IMR-90 (cell line): ENCODE results near the gene CCDC138. TPM values are rescaled to one million over a fixed set of nuclear protein-coding genes. Genes with fewer than 3 reads are reported as not detected.

Experiments
- ATAC-seq: fragments of 200-7000 bp; cut with Tn5 transposase; 2 replicates; pipeline ENCODE4 v1.9.1; 2020; ENCODE audit warnings: low read depth, mild to moderate bottlenecking, moderate library complexity
- BruUV-seq: library from RNA; stranded (reverse); fragments of 400-500 nt; replicated peaks from 2 replicates; lab custom pipeline; 2021; lab: Mats Ljungman, UMichigan
- CTCF ChIA-PET: fragments of 300-600 bp; formaldehyde crosslinking; extraction: SDS; loops from one replicate; lab custom pipeline; 2021; ENCODE audit warnings: antibody characterized with exemption; lab: Yijun Ruan, JAX
- POLR2A ChIA-PET: fragments of 300-600 bp; sonication (Branson Sonifier 250); formaldehyde crosslinking; loops from one replicate; lab custom pipeline; 2022; ENCODE audit warnings: antibody characterized with exemption; ENCODE audit not compliant: unreplicated experiment; lab: Charles Lee
- DNase-seq: peaks from one replicate; pipeline ENCODE4 v3.0.0; 2013
- H2AFZ ChIP-seq: replicated peaks from 2 replicates; pipeline ENCODE3; 2013; ENCODE audit warnings: low read length, mild to moderate bottlenecking; ENCODE audit not compliant: poor library complexity
- H2AK5ac ChIP-seq: 2 replicates; pipeline ENCODE4 v1.6.1; 2013; ENCODE audit warnings: low read depth, low read length, inconsistent platforms
- H2AK9ac ChIP-seq: replicated peaks from 2 replicates; pipeline ENCODE3; 2013; ENCODE audit warnings: mild to moderate bottlenecking, low read depth, low read length, moderate library complexity; ENCODE audit not compliant: poor library complexity
- H2BK120ac ChIP-seq: 2 replicates; pipeline ENCODE4 v1.6.1; 2013; ENCODE audit warnings: low read depth, low read length, inconsistent platforms
- H2BK15ac ChIP-seq: 3 replicates; pipeline ENCODE4 v1.6.1; 2013; ENCODE audit warnings: low read depth, low read length, inconsistent platforms
- H2BK20ac ChIP-seq: 2 replicates; pipeline ENCODE4 v1.6.1; 2013; ENCODE audit warnings: low read depth, mild to moderate bottlenecking, inconsistent platforms, low read length, moderate library complexity
- H2BK5ac ChIP-seq: 2 replicates; pipeline ENCODE4 v1.6.1; 2013; ENCODE audit warnings: mild to moderate bottlenecking, low read depth, low read length, inconsistent platforms; ENCODE audit not compliant: poor library complexity, severe bottlenecking
- H3K14ac ChIP-seq: replicated peaks from 2 replicates; pipeline ENCODE4 v1.6.1; 2013; ENCODE audit warnings: low read depth, low read length, inconsistent platforms
- H3K18ac ChIP-seq: 2 replicates; pipeline ENCODE4 v1.6.1; 2013; ENCODE audit warnings: low read depth, low read length, control low read depth
- H3K23ac ChIP-seq: 2 replicates; pipeline ENCODE4 v1.6.1; 2013; ENCODE audit warnings: low read depth, low read length, inconsistent platforms
- H3K27ac ChIP-seq: 2 replicates; pipeline ENCODE4 v1.5.1; 2013; ENCODE audit warnings: mild to moderate bottlenecking, control low read depth, low read length; ENCODE audit not compliant: insufficient read depth
- H3K27me3 ChIP-seq: 2 replicates; pipeline ENCODE4 v1.6.1; 2013; ENCODE audit warnings: low read length; ENCODE audit not compliant: control insufficient read depth, insufficient read depth
- H3K36me3 ChIP-seq: 2 replicates; pipeline ENCODE4 v1.6.1; 2013; ENCODE audit warnings: low read length, mixed read lengths; ENCODE audit not compliant: control insufficient read depth, insufficient read depth
- H3K4ac ChIP-seq: 2 replicates; pipeline ENCODE4 v1.6.1; 2013; ENCODE audit warnings: low read depth, low read length, inconsistent platforms
- H3K4me1 ChIP-seq: 2 replicates; pipeline ENCODE4 v1.6.1; 2013; ENCODE audit warnings: low read length, mixed read lengths; ENCODE audit not compliant: control insufficient read depth, insufficient read depth
- H3K4me2 ChIP-seq: 2 replicates; pipeline ENCODE4 v1.6.1; 2013; ENCODE audit warnings: low read depth, mild to moderate bottlenecking, control low read depth, low read length, moderate library complexity
- H3K4me3 ChIP-seq: 2 replicates; pipeline ENCODE4 v1.5.1; 2013; ENCODE audit warnings: low read depth, mild to moderate bottlenecking, control low read depth, low read length, moderate library complexity; ENCODE audit not compliant: insufficient read depth
- H3K56ac ChIP-seq: 2 replicates; pipeline ENCODE4 v1.6.1; 2013; ENCODE audit warnings: low read length, inconsistent platforms; ENCODE audit not compliant: insufficient read depth; ENCODE audit errors: extremely low read depth
- H3K79me1 ChIP-seq, 2 experiments: 2 replicates each; pipeline ENCODE4 v1.6.1; 2013; ENCODE audit warnings: low read length in 2 of 2, inconsistent platforms in 1 of 2, low read depth in 1 of 2
- H3K9ac ChIP-seq: 2 replicates; pipeline ENCODE4 v1.6.1; 2013; ENCODE audit warnings: low read depth, low read length, control low read depth
- H3K9me1 ChIP-seq: 2 replicates; pipeline ENCODE4 v1.6.1; 2013; ENCODE audit warnings: low read length, inconsistent platforms; ENCODE audit not compliant: insufficient read depth
- H3K9me3 ChIP-seq: 2 replicates; pipeline ENCODE4 v1.6.1; 2013; ENCODE audit warnings: low read length; ENCODE audit not compliant: control insufficient read depth, insufficient read depth
- H4K20me1 ChIP-seq: 2 replicates; pipeline ENCODE4 v1.6.1; 2013; ENCODE audit warnings: low read length, inconsistent platforms; ENCODE audit not compliant: insufficient read depth
- H4K5ac ChIP-seq: 2 replicates; pipeline ENCODE4 v1.6.1; 2013; ENCODE audit warnings: mild to moderate bottlenecking, low read depth, low read length, control low read depth
- H4K8ac ChIP-seq, 2 experiments: 2 replicates each; pipeline ENCODE4 v1.6.1; 2013; ENCODE audit warnings: low read depth in 2 of 2, low read length in 2 of 2, control low read depth in 1 of 2, inconsistent platforms in 1 of 2
- H4K91ac ChIP-seq: 2 replicates; pipeline ENCODE4 v1.6.1; 2013; ENCODE audit warnings: low read depth, low read length, inconsistent platforms; ENCODE audit not compliant: insufficient read depth
- BHLHE40 ChIP-seq: fragments of 150-350 bp; IDR thresholded peaks from 2 replicates; pipeline ENCODE4 v1.6.1; 2016; ENCODE audit warnings: mild to moderate bottlenecking, low read depth, low read length
- CEBPB ChIP-seq: IDR thresholded peaks from 2 replicates; pipeline ENCODE4 v1.6.1; 2012; ENCODE audit warnings: low read depth, low read length, improper control_type of control experiment
- CHD1 ChIP-seq: IDR thresholded peaks from 2 replicates; pipeline ENCODE4 v1.6.1; 2012; ENCODE audit warnings: low read depth, low read length, improper control_type of control experiment
- CTCF ChIP-seq: conservative IDR thresholded peaks from 2 replicates; pipeline ENCODE4 v1.5.1; 2012; ENCODE audit warnings: mild to moderate bottlenecking, low read depth, low read length, improper control_type of control experiment
- ELK1 ChIP-seq: fragments of 150-350 bp; IDR thresholded peaks from 2 replicates; pipeline ENCODE4 v1.6.1; 2016; ENCODE audit warnings: low read depth, mild to moderate bottlenecking, low read length, moderate library complexity, borderline replicate concordance
- FOS ChIP-seq: fragments of 150-350 bp; IDR thresholded peaks from 2 replicates; pipeline ENCODE4 v1.6.1; 2016; ENCODE audit warnings: low read depth, low read length
- MAFK ChIP-seq: IDR thresholded peaks from 2 replicates; pipeline ENCODE4 v1.6.1; 2012; ENCODE audit warnings: low read depth, low read length, improper control_type of control experiment
- MAZ ChIP-seq: IDR thresholded peaks from 2 replicates; pipeline ENCODE4 v1.6.1; 2012; ENCODE audit warnings: low read depth, mild to moderate bottlenecking, low read length, improper control_type of control experiment, moderate library complexity, borderline replicate concordance
- MXI1 ChIP-seq: IDR thresholded peaks from 2 replicates; pipeline ENCODE4 v1.6.1; 2012; ENCODE audit warnings: low read depth, mild to moderate bottlenecking, low read length, moderate library complexity, borderline replicate concordance
- NFE2L2 ChIP-seq: fragments of 150-350 bp; IDR thresholded peaks from 2 replicates; pipeline ENCODE4 v1.6.1; 2016; ENCODE audit warnings: low read depth, mild to moderate bottlenecking, low read length
- POLR2A ChIP-seq: IDR thresholded peaks from 2 replicates; pipeline ENCODE4 v1.6.1; 2012; ENCODE audit warnings: mild to moderate bottlenecking, low read depth, low read length
- RAD21 ChIP-seq: IDR thresholded peaks from 2 replicates; pipeline ENCODE4 v1.6.1; 2012; ENCODE audit warnings: low read length, improper control_type of control experiment
- RCOR1 ChIP-seq: IDR thresholded peaks from 2 replicates; pipeline ENCODE4 v1.6.1; 2012; ENCODE audit warnings: mild to moderate bottlenecking, low read length, improper control_type of control experiment; ENCODE audit not compliant: insufficient replicate concordance
- RFX5 ChIP-seq: IDR thresholded peaks from 2 replicates; pipeline ENCODE4 v1.8.0; 2012; ENCODE audit warnings: low read depth, mild to moderate bottlenecking, low read length, moderate library complexity
- SMC3 ChIP-seq: fragments of 150-350 bp; IDR thresholded peaks from 2 replicates; pipeline ENCODE4 v1.6.1; 2016; ENCODE audit warnings: low read depth, mild to moderate bottlenecking, antibody characterized with exemption, low read length, moderate library complexity
- WGBS, 2 experiments: methylation state at CpG; one replicate each; pipeline versions ENCODE4 v1.1.5 to v1.1.7; 2013; ENCODE audit warnings: missing lambda C conversion rate in 2 of 2; ENCODE audit not compliant: insufficient read length in 1 of 2; ENCODE audit errors: extremely low coverage in 2 of 2; 5-methylcytosine and 5-hydroxymethylcytosine counted together
- dilution Hi-C: fragments of 300-500 bp; cut with HindIII; formaldehyde crosslinking; loops from one replicate; pipeline ENCODE4 v1.14.3; 2018; ENCODE audit warnings: low sequenced_read_pairs; ENCODE audit not compliant: unreplicated experiment
- in situ Hi-C: fragments of 300-500 bp; cut with MboI; formaldehyde crosslinking; loops from 3 replicates; pipeline ENCODE4 v1.14.3; 2019; ENCODE audit warnings: low sequenced_read_pairs, inconsistent platforms, mixed read lengths
- intact Hi-C: fragments of 100-400 bp; cut with micrococcal nuclease; formaldehyde crosslinking; loops from 2 replicates; pipeline ENCODE4 v1.10.0; 2022
- polyA plus RNA-seq, 3 experiments: library from polyadenylated mRNA; depleted of rRNA; stranded (reverse); fragments of >200 nt; gene quantifications; 2 replicates each; pipeline ENCODE4 v1.2.3, GENCODE V29; 2012; ENCODE audit warnings: low replicate concordance in 1 of 3
- total RNA-seq: library from RNA; depleted of rRNA; stranded (reverse); fragments of >200 nt; gene quantifications from 2 replicates; pipeline ENCODE4 v1.2.3, GENCODE V29; 2012
- TF ChIP-seq, protein P1 (sequence below): fragments of 150-350 bp; IDR thresholded peaks from 2 replicates; pipeline ENCODE4 v1.6.1; 2017; ENCODE audit warnings: mild to moderate bottlenecking, antibody characterized with exemption, low read length, low read depth

Gene CCDC138
- total and polyA plus RNA-seq, 2 of the 4 experiments (the other 2 are of a cell fraction): 1.5 to 2.9 TPM

- peak overlapping the region; percentile 94 for H2AFZ ChIP-seq
- no peak overlapping the region for H2BK5ac ChIP-seq
- no peaks in the 10 kb centered on the region for H3K27me3 ChIP-seq
- peaks cover 6 to 9% of the 10 kb centered on the region in 2 experiments; a peak in 3 of 4 replicates for H3K79me1 ChIP-seq
- peak overlapping the region; percentile 82 for H3K27ac ChIP-seq
- no peak overlapping the region for H4K91ac ChIP-seq
- H3K9ac ChIP-seq: peak overlapping the region; percentile 74
- TF ChIP-seq RCOR1: no peak
- TF ChIP-seq MXI1: no peak
- no peak for TF ChIP-seq FOS
- no peak for TF ChIP-seq MAZ
- no peak for TF ChIP-seq RAD21
- TF ChIP-seq NFE2L2: no peak
- no peak for TF ChIP-seq CEBPB
- no peak for TF ChIP-seq BHLHE40
- TF ChIP-seq SMC3: no peak
- no peak for TF ChIP-seq CHD1
- TF ChIP-seq, protein P1, sequence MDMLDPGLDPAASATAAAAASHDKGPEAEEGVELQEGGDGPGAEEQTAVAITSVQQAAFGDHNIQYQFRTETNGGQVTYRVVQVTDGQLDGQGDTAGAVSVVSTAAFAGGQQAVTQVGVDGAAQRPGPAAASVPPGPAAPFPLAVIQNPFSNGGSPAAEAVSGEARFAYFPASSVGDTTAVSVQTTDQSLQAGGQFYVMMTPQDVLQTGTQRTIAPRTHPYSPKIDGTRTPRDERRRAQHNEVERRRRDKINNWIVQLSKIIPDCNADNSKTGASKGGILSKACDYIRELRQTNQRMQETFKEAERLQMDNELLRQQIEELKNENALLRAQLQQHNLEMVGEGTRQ: no peak
- TF ChIP-seq POLR2A: no peak
- TF ChIP-seq MAFK: no peak
- no peak for TF ChIP-seq CTCF
- TF ChIP-seq ELK1: no peak
- no peak for TF ChIP-seq RFX5
- no TSS peak for BruUV-seq
- in situ Hi-C loops (no loop called here), intact Hi-C loops (no loop called here), dilution Hi-C loops (no loop called here)
- H2BK15ac ChIP-seq: no peak overlapping the region
- ATAC-seq: no peak
- peak overlapping the region; percentile 43; the same call in 1 of the 2 replicates for H3K14ac ChIP-seq
- DNase-seq: peak; percentile 43
- no peak overlapping the region for H4K8ac ChIP-seq
- H3K4me2 ChIP-seq: peak overlapping the region; percentile 100
- WGBS, 2 experiments: no CpG with 5 or more reads among the region's 1 CpG
- no peak overlapping the region for H2AK5ac ChIP-seq
- H4K20me1 ChIP-seq: peaks cover 3% of the 10 kb centered on the region; the same call in 1 of the 2 replicates
- peak overlapping the region; percentile 94 for H3K4me3 ChIP-seq
- H4K5ac ChIP-seq: no peak overlapping the region
- H2BK120ac ChIP-seq: no peak overlapping the region
- POLR2A ChIA-PET: no interaction called here
- H3K9me1 ChIP-seq: no peaks in the 10 kb centered on the region
- H3K4me1 ChIP-seq: peaks cover 3% of the 10 kb centered on the region; the same call in 1 of the 2 replicates
- peak overlapping the region; percentile 44; the same call in 1 of the 2 replicates for H3K23ac ChIP-seq
- no peaks in the 10 kb centered on the region for H3K9me3 ChIP-seq
- CTCF ChIA-PET: interaction anchor here (0.7 kb wide), 1 partner anchor 203 kb away, joined by 3 read pairs; no protein-coding TSS in a partner anchor
- H2AK9ac ChIP-seq: no peak overlapping the region
- H2BK20ac ChIP-seq: no peak overlapping the region
- H3K18ac ChIP-seq: no peak overlapping the region; the same call in 1 of the 2 replicates
- H3K56ac ChIP-seq: no peak overlapping the region
- H3K36me3 ChIP-seq: peaks cover 8% of the 10 kb centered on the region
- H3K4ac ChIP-seq: peak overlapping the region; percentile 22; the same call in 1 of the 2 replicates
Measured at GRCh38 chr2:108786008-108786353, 590 bp upstream of the CCDC138 start.
